CD4-positive, CD25-positive, alpha-beta regulatory T cell (primary cell): Measurements from ENCODE around the gene ESR1. TPM values are rescaled to one million over a fixed set of nuclear protein-coding genes. Genes with fewer than 3 reads are reported as not detected.
A peak's percentile ranks its signal among the peaks of the same experiment; 100 is the strongest.

Source experiments
- ATAC-seq, 2 donors: fragments of 150-1000 bp; cut with Tn5 transposase; one replicate each; pipeline ENCODE4 v1.10.0; 2021; ENCODE audit warnings: low read depth in 2 of 2, moderate number of reproducible peaks in 2 of 2, moderate library complexity in 1 of 2
- DNase-seq, 3 donors: peaks; one replicate each; pipeline versions ENCODE4 v3.0.0 to v3.0.0-alpha.2; 2012 to 2022; ENCODE audit warnings: mixed read lengths in 1 of 3
- H3K27ac ChIP-seq: one replicate; pipeline ENCODE4 v1.7.0; 2013; ENCODE audit warnings: mild to moderate bottlenecking, low read length; ENCODE audit not compliant: insufficient read depth, poor library complexity, severe bottlenecking
- H3K27me3 ChIP-seq: one replicate; pipeline ENCODE4 v1.7.0; 2013; ENCODE audit warnings: low read length; ENCODE audit not compliant: control insufficient read depth, insufficient read depth
- H3K36me3 ChIP-seq: one replicate; pipeline ENCODE4 v1.7.0; 2013; ENCODE audit warnings: mild to moderate bottlenecking, low read length, moderate library complexity; ENCODE audit not compliant: control insufficient read depth, insufficient read depth
- H3K4me1 ChIP-seq: 2 replicates; pipeline ENCODE4 v1.7.0; 2013; ENCODE audit warnings: mild to moderate bottlenecking, low read length; ENCODE audit not compliant: insufficient read depth, control insufficient read depth, poor library complexity, severe bottlenecking
- H3K4me3 ChIP-seq: one replicate; pipeline ENCODE4 v1.7.0; 2013; ENCODE audit warnings: low read depth, mild to moderate bottlenecking, low read length, moderate library complexity
- H3K9me3 ChIP-seq, 2 experiments: 1 replicate in 1 of 2; 2 replicates in 1 of 2; pipeline ENCODE4 v1.7.0; 2013; ENCODE audit warnings: low read length in 2 of 2, mild to moderate bottlenecking in 1 of 2, moderate library complexity in 1 of 2; ENCODE audit not compliant: control insufficient read depth in 2 of 2
- H3K27ac Mint-ChIP-seq, 3 donors: one replicate each; pipeline ENCODE4 v1.8.0; 2020 to 2022; ENCODE audit warnings: mild to moderate bottlenecking in 3 of 3, mixed read lengths in 3 of 3, moderate library complexity in 2 of 3
- H3K27me3 Mint-ChIP-seq: one replicate; pipeline ENCODE4 v1.8.0; 2022; ENCODE audit warnings: mild to moderate bottlenecking, mixed read lengths
- H3K36me3 Mint-ChIP-seq: one replicate; pipeline ENCODE4 v1.8.0; 2020; ENCODE audit warnings: mixed read lengths
- H3K4me1 Mint-ChIP-seq, 4 donors: one replicate each; pipeline ENCODE4 v1.8.0; 2020 to 2022; ENCODE audit warnings: mixed read lengths in 4 of 4, mild to moderate bottlenecking in 1 of 4
- H3K4me3 Mint-ChIP-seq, 4 donors: one replicate each; pipeline ENCODE4 v1.8.0; 2020 to 2022; ENCODE audit warnings: mild to moderate bottlenecking in 4 of 4, mixed read lengths in 4 of 4, moderate library complexity in 3 of 4
- H3K9me3 Mint-ChIP-seq, 7 donors: one replicate each; pipeline ENCODE4 v1.8.0; 2020 to 2022; ENCODE audit warnings: mixed read lengths in 7 of 7, mild to moderate bottlenecking in 3 of 7, moderate library complexity in 2 of 7
- polyA plus RNA-seq, 4 donors: library from polyadenylated mRNA; unstranded; fragments of 300-500 nt; fragmentation: Illumina TruSeq; gene quantifications; one replicate each; pipeline ENCODE4 v1.2.3, GENCODE V29; 2021
- total RNA-seq: library from RNA; stranded (reverse); gene quantifications from one replicate; pipeline ENCODE4 v1.2.3, GENCODE V29; 2022

Gene ESR1
- total and polyA plus RNA-seq, 5 donors from 2014 or later = 0.18 to 4.7 (median 0.68) TPM

DNA sequence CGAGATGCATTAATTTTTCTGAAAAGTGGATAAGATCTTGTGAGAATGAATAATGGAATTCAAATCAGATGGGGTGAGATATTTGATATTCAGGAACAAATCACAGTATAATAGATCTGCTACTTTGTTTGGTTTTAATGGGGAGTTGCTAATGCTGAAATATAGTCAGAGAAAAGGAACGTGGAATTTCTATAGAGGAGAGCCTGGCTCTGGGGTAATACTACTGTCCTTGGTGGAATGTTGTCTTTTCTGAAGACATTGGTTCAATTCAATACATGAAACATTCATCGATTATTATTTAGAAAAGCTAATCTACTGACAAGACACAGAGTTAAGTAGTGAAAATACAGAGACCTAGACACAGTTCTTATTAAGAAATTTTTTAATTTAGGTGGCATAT is 108.6 kb downstream of the ESR1 start:
- no peak overlapping the region for H3K27ac Mint-ChIP-seq
- H3K4me3 ChIP-seq = no peak overlapping the region
- H3K36me3 Mint-ChIP-seq = no peaks in the 10 kb centered on the region
- DNase-seq = no peak
- ATAC-seq = no peak
- H3K9me3 ChIP-seq = no peaks in the 10 kb centered on the region
- H3K4me1 ChIP-seq = no peaks in the 10 kb centered on the region
- no peaks in the 10 kb centered on the region for H3K27me3 ChIP-seq
- H3K4me1 Mint-ChIP-seq = no peaks in the 10 kb centered on the region
- no peak overlapping the region for H3K27ac ChIP-seq
- H3K9me3 Mint-ChIP-seq = peaks cover 0 to 2% (median 0%) of the 10 kb centered on the region in 7 donors
- no peaks in the 10 kb centered on the region for H3K27me3 Mint-ChIP-seq
- no peaks in the 10 kb centered on the region for H3K36me3 ChIP-seq
- H3K4me3 Mint-ChIP-seq = no peak overlapping the region

DNA sequence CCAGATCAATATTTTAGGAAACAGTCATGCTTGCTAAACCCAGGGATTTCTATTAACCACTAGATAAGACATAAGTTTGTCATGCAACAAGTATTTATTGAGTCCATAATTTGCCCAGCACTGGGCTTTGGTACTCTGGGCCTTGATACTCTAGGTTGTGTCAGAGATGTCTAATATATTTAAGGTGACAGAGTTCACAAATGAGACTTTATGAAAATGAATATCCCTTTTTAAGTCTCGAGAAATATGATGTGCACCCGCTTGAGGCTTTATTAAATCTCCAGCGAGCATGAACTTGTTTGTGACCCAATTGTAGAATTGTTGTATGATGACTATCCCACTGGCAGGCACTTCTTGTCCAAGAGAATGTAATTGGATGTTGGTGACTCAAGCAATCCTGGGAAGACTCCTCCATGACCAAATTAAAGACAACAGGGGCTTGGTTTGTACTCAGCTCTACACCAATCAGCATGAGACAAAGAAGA is 109.2 kb downstream of the ESR1 start:
- no peaks in the 10 kb centered on the region for H3K27me3 ChIP-seq
- no peaks in the 10 kb centered on the region for H3K4me1 Mint-ChIP-seq
- ATAC-seq = no peak
- no peak overlapping the region for H3K27ac Mint-ChIP-seq
- H3K9me3 Mint-ChIP-seq = peaks cover 0 to 4% (median 1%) of the 10 kb centered on the region in 7 donors
- no peaks in the 10 kb centered on the region for H3K36me3 ChIP-seq
- no peak overlapping the region for H3K4me3 Mint-ChIP-seq
- no peaks in the 10 kb centered on the region for H3K4me1 ChIP-seq
- no peak for DNase-seq
- H3K27ac ChIP-seq = no peak overlapping the region
- no peaks in the 10 kb centered on the region for H3K27me3 Mint-ChIP-seq
- H3K4me3 ChIP-seq = no peak overlapping the region
- no peaks in the 10 kb centered on the region for H3K36me3 Mint-ChIP-seq
- H3K9me3 ChIP-seq = no peaks in the 10 kb centered on the region

DNA sequence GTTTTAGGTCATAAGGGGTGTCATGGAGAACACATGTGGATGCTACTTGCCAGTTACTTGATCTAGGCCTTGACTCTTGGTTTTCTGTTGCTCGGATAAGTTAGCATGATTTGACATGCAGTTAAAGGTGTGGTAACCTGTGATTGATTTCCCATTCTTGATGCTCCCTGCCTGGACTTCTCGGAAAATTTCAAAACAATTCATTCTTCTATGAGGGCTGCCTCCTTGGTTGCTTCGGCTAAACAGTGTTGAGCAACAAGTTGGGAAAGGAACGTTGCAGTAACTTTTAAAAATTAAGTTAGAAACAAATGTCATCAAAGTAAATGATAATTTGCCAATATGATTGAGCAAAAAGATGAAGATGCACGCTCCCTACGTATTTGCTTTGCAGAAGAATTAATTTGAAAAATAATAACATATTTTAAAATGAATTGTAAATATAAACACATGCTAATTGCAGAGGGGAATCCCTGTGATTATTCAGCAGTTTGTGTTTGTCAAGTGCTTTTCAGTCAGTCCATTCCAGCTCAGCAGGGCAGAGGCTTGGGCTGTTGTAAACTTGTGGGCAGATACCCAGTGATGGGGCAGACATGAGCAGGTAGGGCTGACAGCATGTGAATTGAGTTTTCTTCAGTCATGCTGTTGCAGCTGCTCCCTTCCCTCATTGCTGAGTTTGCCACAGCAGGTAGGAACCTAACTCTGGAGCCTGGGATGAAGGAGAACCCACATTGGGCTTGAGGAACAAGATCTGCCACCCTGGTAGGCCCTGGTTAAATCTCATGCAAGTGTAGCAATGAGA is 110.2 kb downstream of the ESR1 start:
- Mint-ChIP-seq H3K27me3 (no peaks in the 10 kb centered on the region), H3K9me3 (peaks cover 0 to 5% (median 2%) of the 10 kb centered on the region in 7 donors), H3K36me3 (no peaks in the 10 kb centered on the region), H3K4me1 (no peaks in the 10 kb centered on the region), H3K27ac (no peak overlapping the region), H3K4me3 (no peak overlapping the region)
- no peaks in the 10 kb centered on the region for H3K36me3 ChIP-seq
- H3K9me3 ChIP-seq = no peaks in the 10 kb centered on the region
- H3K27me3 ChIP-seq = no peaks in the 10 kb centered on the region
- ATAC-seq (no peak), DNase-seq (no peak)
- no peak overlapping the region for H3K4me3 ChIP-seq
- H3K4me1 ChIP-seq = no peaks in the 10 kb centered on the region
- H3K27ac ChIP-seq = no peak overlapping the region

DNA sequence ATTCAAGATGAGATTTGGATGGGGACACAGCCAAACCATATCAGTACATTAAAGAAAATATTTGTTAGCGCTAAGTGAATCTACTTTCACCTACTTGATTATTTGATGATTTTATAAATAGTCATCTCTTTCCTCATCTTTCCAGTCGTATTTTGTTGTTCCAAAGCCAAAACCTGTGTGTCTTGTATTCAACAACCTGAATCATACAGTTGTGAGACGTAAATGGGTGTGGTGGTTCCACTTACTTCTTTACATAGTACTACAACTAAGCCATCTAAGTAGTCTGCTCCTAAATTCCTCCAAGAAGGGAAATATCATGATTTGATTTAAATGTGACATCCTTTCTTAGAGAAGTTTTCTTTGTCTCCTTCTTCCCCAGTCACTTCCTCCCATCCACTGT is 132.8 kb downstream of the ESR1 start:
- Histone ChIP-seq H3K27me3 (no peaks in the 10 kb centered on the region), H3K9me3 (no peaks in the 10 kb centered on the region), H3K27ac (no peak overlapping the region), H3K4me3 (no peak overlapping the region), H3K4me1 (no peaks in the 10 kb centered on the region), H3K36me3 (no peaks in the 10 kb centered on the region)
- H3K4me3 Mint-ChIP-seq = no peak overlapping the region
- ATAC-seq (no peak), DNase-seq (no peak)
- H3K27me3 Mint-ChIP-seq = peaks cover 4% of the 10 kb centered on the region
- no peak overlapping the region for H3K27ac Mint-ChIP-seq
- H3K9me3 Mint-ChIP-seq = peaks cover 0 to 9% (median 0%) of the 10 kb centered on the region in 7 donors
- H3K36me3 Mint-ChIP-seq = no peaks in the 10 kb centered on the region
- no peaks in the 10 kb centered on the region for H3K4me1 Mint-ChIP-seq

DNA sequence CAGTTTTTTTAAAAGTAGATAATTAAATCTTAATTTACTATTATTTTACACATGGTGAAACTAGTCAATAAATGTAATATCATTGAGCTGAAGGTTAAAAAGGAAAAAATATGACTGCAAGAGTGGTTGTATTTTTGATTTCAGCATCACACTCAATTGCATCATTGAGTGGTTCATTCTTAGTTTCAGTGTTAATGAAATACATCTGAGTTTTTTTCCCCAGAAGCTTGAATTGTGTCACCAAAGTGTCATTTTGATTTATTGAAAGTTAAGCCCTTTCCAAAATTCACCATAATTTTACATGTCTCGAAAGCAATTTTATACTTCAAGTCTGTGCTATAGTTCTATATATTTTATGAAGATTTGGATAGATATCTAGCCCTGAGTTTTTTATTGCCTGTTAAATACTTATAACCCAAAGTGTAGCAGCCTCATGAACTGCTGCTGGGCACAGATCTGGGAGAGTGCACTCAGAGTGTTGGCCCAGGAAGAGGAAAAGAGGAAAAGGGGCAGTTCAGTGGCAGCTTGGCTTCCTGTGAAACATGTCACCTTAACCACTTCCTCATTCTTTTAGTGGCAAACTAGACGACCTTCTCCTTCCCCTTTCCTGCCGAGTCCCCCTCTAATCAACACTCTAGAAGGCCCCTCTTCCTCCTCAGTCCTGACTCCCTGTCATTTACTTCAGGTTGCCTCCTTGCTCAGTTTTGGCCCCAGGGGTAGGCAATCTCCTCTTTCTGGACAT is 140.7 kb downstream of the ESR1 start:
- Histone ChIP-seq H3K36me3 (no peaks in the 10 kb centered on the region), H3K4me1 (no peaks in the 10 kb centered on the region), H3K4me3 (no peak overlapping the region), H3K9me3 (no peaks in the 10 kb centered on the region), H3K27ac (no peak overlapping the region), H3K27me3 (no peaks in the 10 kb centered on the region)
- H3K27ac Mint-ChIP-seq = no peak overlapping the region
- no peak overlapping the region for H3K4me3 Mint-ChIP-seq
- ATAC-seq = no peak
- H3K27me3 Mint-ChIP-seq = no peaks in the 10 kb centered on the region
- H3K4me1 Mint-ChIP-seq = peaks cover 0 to 10% (median 6%) of the 10 kb centered on the region in 4 donors
- H3K9me3 Mint-ChIP-seq = peaks cover 0 to 13% (median 3%) of the 10 kb centered on the region in 7 donors
- H3K36me3 Mint-ChIP-seq = peaks cover 5% of the 10 kb centered on the region
- DNase-seq = peak in 1 of 3 donors; percentile 7

DNA sequence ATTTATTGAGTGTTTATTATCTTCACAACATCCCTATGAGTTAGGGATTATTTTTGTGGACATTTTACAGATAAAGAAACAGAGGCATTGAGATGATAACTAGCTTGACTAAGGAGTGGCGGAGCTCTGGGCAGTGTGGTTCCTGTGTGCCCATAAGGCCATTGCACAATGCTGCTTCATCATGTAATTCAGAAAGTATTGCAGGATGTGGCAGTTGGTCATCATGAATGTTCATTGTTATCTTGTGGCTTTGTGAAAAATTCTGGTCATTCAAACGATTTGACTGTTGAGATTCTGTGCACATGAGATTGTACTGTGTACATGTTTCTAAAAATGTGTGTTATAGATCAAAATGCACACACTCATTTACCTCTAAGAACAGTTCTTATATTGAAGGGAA is 150.8 kb downstream of the ESR1 start:
- Histone ChIP-seq H3K4me1 (no peaks in the 10 kb centered on the region), H3K27ac (no peak overlapping the region), H3K27me3 (no peaks in the 10 kb centered on the region), H3K9me3 (no peaks in the 10 kb centered on the region), H3K4me3 (no peak overlapping the region), H3K36me3 (no peaks in the 10 kb centered on the region)
- Mint-ChIP-seq H3K4me3 (no peak overlapping the region), H3K9me3 (peaks cover 0 to 5% (median 0%) of the 10 kb centered on the region in 7 donors), H3K36me3 (peaks cover 3% of the 10 kb centered on the region), H3K27ac (no peak overlapping the region), H3K27me3 (peaks cover 12% of the 10 kb centered on the region), H3K4me1 (peaks cover 0 to 7% (median 3%) of the 10 kb centered on the region in 4 donors)
- DNase-seq = no peak
- ATAC-seq = no peak

DNA sequence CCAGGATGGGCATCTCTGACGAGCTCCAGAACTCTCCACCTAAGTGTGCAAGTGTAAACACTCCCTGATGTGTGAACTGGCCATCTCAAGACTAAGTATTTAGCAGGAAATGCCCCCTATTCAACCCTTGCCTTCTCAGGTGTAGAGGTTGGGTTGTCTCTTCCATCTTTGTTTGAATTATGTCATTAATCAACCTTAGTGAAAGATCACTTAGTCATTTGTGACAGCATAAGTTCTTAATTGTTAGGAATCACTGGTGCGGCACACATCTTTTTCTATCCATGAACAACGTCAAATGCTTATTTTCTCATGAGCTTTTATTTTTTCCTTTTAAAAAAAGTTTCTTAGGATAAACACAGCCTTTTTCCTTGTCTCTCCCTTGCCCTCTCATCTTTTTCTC is 151.6 kb downstream of the ESR1 start:
- Histone ChIP-seq H3K4me3 (no peak overlapping the region), H3K27ac (no peak overlapping the region), H3K4me1 (no peaks in the 10 kb centered on the region), H3K36me3 (no peaks in the 10 kb centered on the region), H3K9me3 (no peaks in the 10 kb centered on the region), H3K27me3 (no peaks in the 10 kb centered on the region)
- peaks cover 0 to 7% (median 3%) of the 10 kb centered on the region in 4 donors for H3K4me1 Mint-ChIP-seq
- peaks cover 12% of the 10 kb centered on the region for H3K27me3 Mint-ChIP-seq
- DNase-seq (no peak), ATAC-seq (no peak)
- no peak overlapping the region for H3K27ac Mint-ChIP-seq
- H3K9me3 Mint-ChIP-seq = peaks cover 0 to 5% (median 0%) of the 10 kb centered on the region in 7 donors
- no peak overlapping the region for H3K4me3 Mint-ChIP-seq
- peaks cover 3% of the 10 kb centered on the region for H3K36me3 Mint-ChIP-seq
